ENCODE results near the gene PDE4D. TPM values are rescaled to one million over a fixed set of nuclear protein-coding genes. Genes with fewer than 3 reads are reported as not detected.
A peak's percentile ranks its signal among the peaks of the same experiment; 100 is the strongest.

The PDE4D gene
- total and polyA plus RNA-seq, 2 experiments from 2014 or later: 21.9 to 54.2 TPM

GRCh38 chr5:59132131-59132530, 761.4 kb downstream of the PDE4D start:
- TF ChIP-seq CTCF (IDR thresholded peaks at IDR 0.05; ENCODE audit: low read depth, low read length): no peak
- Histone ChIP-seq H3K27ac (no peak overlapping the region), H3K36me3 (no peaks in the 10 kb centered on the region), H3K4me3 (no peak overlapping the region), H3K27me3 (no peaks in the 10 kb centered on the region), H3K9me3 (ENCODE audit: low read depth) (no peaks in the 10 kb centered on the region), H3K4me1 (ENCODE audit: low read depth) (peaks cover 18% of the 10 kb centered on the region)
- no peak for DNase-seq (ENCODE audit: low read depth in 1 of 2, low spot score in 1 of 2)

- no peak for TF ChIP-seq CTCF (IDR thresholded peaks at IDR 0.05; ENCODE audit: low read depth, low read length)
- Histone ChIP-seq H3K9me3 (ENCODE audit: low read depth) (no peaks in the 10 kb centered on the region), H3K27me3 (no peaks in the 10 kb centered on the region), H3K4me1 (ENCODE audit: low read depth) (peaks cover 35% of the 10 kb centered on the region), H3K36me3 (no peaks in the 10 kb centered on the region), H3K4me3 (no peak overlapping the region), H3K27ac (no peak overlapping the region)
- DNase-seq (ENCODE audit: low read depth in 1 of 2, low spot score in 1 of 2): peak in 1 of 2 donors; percentile 73
Observed at GRCh38 chr5:59130431-59130830, 763.1 kb downstream of the PDE4D start.

- Histone ChIP-seq H3K27ac (peak overlapping the region; percentile 100), H3K27me3 (no peaks in the 10 kb centered on the region), H3K4me3 (no peak overlapping the region), H3K36me3 (no peaks in the 10 kb centered on the region), H3K4me1 (ENCODE audit: low read depth) (peaks cover 52% of the 10 kb centered on the region), H3K9me3 (ENCODE audit: low read depth) (no peaks in the 10 kb centered on the region)
- TF ChIP-seq CTCF (IDR thresholded peaks at IDR 0.05; ENCODE audit: low read depth, low read length): no peak
- DNase-seq (ENCODE audit: low read depth in 1 of 2, low spot score in 1 of 2): peak in 1 of 2 donors; percentile 53
Observed at GRCh38 chr5:59128646-59129290, 764.8 kb downstream of the PDE4D start.

GRCh38 chr5:59126708-59127573, 766.6 kb downstream of the PDE4D start:
- peak; percentile 30 to 58 for DNase-seq (ENCODE audit: low read depth in 1 of 2, low spot score in 1 of 2)
- Histone ChIP-seq H3K27ac (peak overlapping the region; percentile 100), H3K27me3 (no peaks in the 10 kb centered on the region), H3K4me1 (ENCODE audit: low read depth) (peaks cover 59% of the 10 kb centered on the region), H3K9me3 (ENCODE audit: low read depth) (no peaks in the 10 kb centered on the region), H3K36me3 (no peaks in the 10 kb centered on the region), H3K4me3 (peak overlapping the region; percentile 15)
- TF ChIP-seq CTCF (IDR thresholded peaks at IDR 0.05; ENCODE audit: low read depth, low read length): no peak

GRCh38 chr5:59126016-59126707, 767.4 kb downstream of the PDE4D start:
- Histone ChIP-seq H3K36me3 (no peaks in the 10 kb centered on the region), H3K9me3 (ENCODE audit: low read depth) (no peaks in the 10 kb centered on the region), H3K27me3 (no peaks in the 10 kb centered on the region), H3K4me1 (ENCODE audit: low read depth) (peaks cover 59% of the 10 kb centered on the region), H3K4me3 (no peak overlapping the region), H3K27ac (peak overlapping the region; percentile 100)
- DNase-seq (ENCODE audit: low read depth in 1 of 2, low spot score in 1 of 2): peak in 1 of 2 donors; percentile 17
- TF ChIP-seq CTCF (IDR thresholded peaks at IDR 0.05; ENCODE audit: low read depth, low read length): no peak

All from cardiac muscle cell (in vitro differentiated cells and primary cell).